HEK293 (cell line): ENCODE data around the gene ZNF23.

Experiments
- CTCF ChIA-PET: fragments of 350-600 bp; formaldehyde crosslinking; extraction: SDS; loops from one replicate; lab custom pipeline; 2021; ENCODE audit warnings: antibody characterized with exemption; lab: Yijun Ruan, JAX
- POLR2A ChIA-PET: fragments of 300-600 bp; formaldehyde crosslinking; extraction: SDS; loops from one replicate; lab custom pipeline; 2020; ENCODE audit warnings: antibody characterized with exemption, inconsistent platforms; lab: Yijun Ruan, JAX
- H3K27ac ChIP-seq: fragments of 200-500 bp; sonication (Bioruptor generic); 2 replicates; pipeline ENCODE4 v1.5.1; 2014; ENCODE audit warnings: low read depth, low read length, control low read depth, inconsistent platforms; ENCODE audit errors: extremely low read depth
- H3K36me3 ChIP-seq, 2 experiments: fragments of 200-500 bp in 1 of 2; sonication (Bioruptor generic) in 1 of 2; 1 replicate in 1 of 2; 2 replicates in 1 of 2; pipeline ENCODE4 v1.5.1; 2014 to 2017; ENCODE audit warnings: inconsistent platforms in 2 of 2, low read length in 2 of 2; ENCODE audit not compliant: control insufficient read depth in 2 of 2, insufficient read depth in 1 of 2
- H3K4me1 ChIP-seq: fragments of 200-500 bp; sonication (Bioruptor generic); 2 replicates; pipeline ENCODE4 v1.5.1; 2014; ENCODE audit warnings: mild to moderate bottlenecking, low read length, inconsistent platforms; ENCODE audit not compliant: control insufficient read depth, insufficient read depth
- H3K4me3 ChIP-seq: 2 replicates; pipeline ENCODE4 v1.5.1; 2011; ENCODE audit warnings: low read depth, mild to moderate bottlenecking, control low read depth, low read length, moderate library complexity
- H3K9me3 ChIP-seq: fragments of 200-500 bp; sonication (Bioruptor generic); 2 replicates; pipeline ENCODE4 v1.5.1; 2014; ENCODE audit warnings: low read depth, low read length, inconsistent platforms; ENCODE audit not compliant: control insufficient read depth, insufficient read depth
- ATF2 ChIP-seq: fragments of 450-650 bp; formaldehyde crosslinking; IDR thresholded peaks from 2 replicates; pipeline ENCODE4 v1.5.1; 2016; ENCODE audit warnings: missing biosample characterization, missing genetic modification characterization, low read depth
- GFI1B ChIP-seq: fragments of 450-650 bp; formaldehyde crosslinking; IDR thresholded peaks from 2 replicates; pipeline ENCODE4 v1.5.1; 2016; ENCODE audit warnings: missing biosample characterization, missing genetic modification characterization
- HOXD13 ChIP-seq: sonication (generic); formaldehyde crosslinking; IDR thresholded peaks from 2 replicates; pipeline ENCODE4 v1.8.0; 2022; ENCODE audit warnings: missing genetic modification reagents, borderline replicate concordance
- KLF1 ChIP-seq: fragments of 450-650 bp; formaldehyde crosslinking; IDR thresholded peaks from 2 replicates; pipeline ENCODE4 v1.5.1; 2016; ENCODE audit warnings: missing biosample characterization, missing genetic modification characterization
- KLF8 ChIP-seq: fragments of 450-650 bp; formaldehyde crosslinking; IDR thresholded peaks from 2 replicates; pipeline ENCODE4 v1.5.1; 2016; ENCODE audit warnings: missing biosample characterization, missing genetic modification characterization
- MYNN ChIP-seq: fragments of 450-650 bp; formaldehyde crosslinking; IDR thresholded peaks from 2 replicates; pipeline ENCODE4 v1.5.1; 2016; ENCODE audit warnings: missing biosample characterization, missing genetic modification characterization, borderline replicate concordance
- PRDM1 ChIP-seq: fragments of 450-650 bp; formaldehyde crosslinking; IDR thresholded peaks from 2 replicates; pipeline ENCODE4; 2016; ENCODE audit warnings: missing biosample characterization, missing genetic modification characterization
- SP3 ChIP-seq: fragments of 450-650 bp; formaldehyde crosslinking; IDR thresholded peaks from 2 replicates; pipeline ENCODE4 v1.5.1; 2016; ENCODE audit warnings: missing biosample characterization, missing genetic modification characterization
- ZBTB10 ChIP-seq: fragments of 450-650 bp; formaldehyde crosslinking; IDR thresholded peaks from 2 replicates; pipeline ENCODE4 v1.5.1; 2016; ENCODE audit warnings: missing biosample characterization, missing genetic modification characterization
- ZBTB11 ChIP-seq: fragments of 450-650 bp; formaldehyde crosslinking; conservative IDR thresholded peaks from 2 replicates; pipeline ENCODE4 v1.5.1; 2016; ENCODE audit warnings: low read depth, missing biosample characterization, missing genetic modification characterization
- ZBTB17 ChIP-seq: fragments of 450-650 bp; formaldehyde crosslinking; IDR thresholded peaks from 2 replicates; pipeline ENCODE4 v1.5.1; 2016; ENCODE audit warnings: missing biosample characterization, missing genetic modification characterization
- ZBTB26 ChIP-seq: fragments of 450-650 bp; formaldehyde crosslinking; optimal IDR thresholded peaks from 2 replicates; pipeline ENCODE3; 2016; ENCODE audit warnings: missing biosample characterization, mild to moderate bottlenecking, missing genetic modification characterization
- ZBTB8A ChIP-seq: fragments of 450-650 bp; formaldehyde crosslinking; IDR thresholded peaks from 2 replicates; pipeline ENCODE4 v1.5.1; 2016; ENCODE audit warnings: missing biosample characterization, missing genetic modification characterization
- ZEB2 ChIP-seq: fragments of 450-650 bp; formaldehyde crosslinking; IDR thresholded peaks from 2 replicates; pipeline ENCODE4 v1.5.1; 2016; ENCODE audit warnings: missing biosample characterization, missing genetic modification characterization
- ZNF2 ChIP-seq: fragments of 450-650 bp; formaldehyde crosslinking; IDR thresholded peaks from 2 replicates; pipeline ENCODE4 v1.5.1; 2016; ENCODE audit warnings: missing biosample characterization, missing genetic modification characterization
- ZNF23 ChIP-seq: fragments of 450-650 bp; formaldehyde crosslinking; IDR thresholded peaks from 2 replicates; pipeline ENCODE4 v1.5.1; 2016; ENCODE audit warnings: missing biosample characterization, missing genetic modification characterization, borderline replicate concordance
- ZNF341 ChIP-seq: fragments of 450-650 bp; formaldehyde crosslinking; IDR thresholded peaks from 2 replicates; pipeline ENCODE4; 2016; ENCODE audit warnings: low read depth, missing biosample characterization, missing genetic modification characterization
- ZNF354C ChIP-seq: fragments of 450-650 bp; formaldehyde crosslinking; IDR thresholded peaks from 2 replicates; pipeline ENCODE4 v1.5.1; 2016; ENCODE audit warnings: missing biosample characterization, missing genetic modification characterization, low read depth, borderline replicate concordance
- ZNF366 ChIP-seq: fragments of 450-650 bp; formaldehyde crosslinking; conservative IDR thresholded peaks from 2 replicates; pipeline ENCODE4 v1.5.1; 2016; ENCODE audit warnings: missing biosample characterization, missing genetic modification characterization
- ZNF501 ChIP-seq: fragments of 450-650 bp; formaldehyde crosslinking; IDR thresholded peaks from 2 replicates; pipeline ENCODE4 v1.5.1; 2016; ENCODE audit warnings: missing biosample characterization, missing genetic modification characterization
- ZNF629 ChIP-seq: fragments of 450-650 bp; formaldehyde crosslinking; IDR thresholded peaks from 2 replicates; pipeline ENCODE4 v1.5.1; 2017; ENCODE audit warnings: missing biosample characterization, missing genetic modification characterization
- ZNF660 ChIP-seq: fragments of 450-650 bp; IDR thresholded peaks from 2 replicates; pipeline ENCODE4 v1.5.1; 2018; ENCODE audit warnings: missing biosample characterization, mild to moderate bottlenecking, missing genetic modification characterization
- ZNF664 ChIP-seq: fragments of 450-650 bp; formaldehyde crosslinking; IDR thresholded peaks from 2 replicates; pipeline ENCODE4 v1.5.1; 2016; ENCODE audit warnings: missing biosample characterization, missing genetic modification characterization
- ZNF76 ChIP-seq: fragments of 450-650 bp; formaldehyde crosslinking; IDR thresholded peaks from 2 replicates; pipeline ENCODE4; 2016; ENCODE audit warnings: low read depth, missing biosample characterization, missing genetic modification characterization, borderline replicate concordance
- ZNF777 ChIP-seq: fragments of 450-650 bp; formaldehyde crosslinking; IDR thresholded peaks from 2 replicates; pipeline ENCODE4 v1.5.1; 2017; ENCODE audit warnings: missing biosample characterization, missing genetic modification characterization, borderline replicate concordance

ZNF23 gene

GRCh38 chr16:71484006-71484893 is 22.2 kb upstream of the ZNF23 start:
- no peaks in the 10 kb centered on the region for H3K4me1 ChIP-seq
- POLR2A ChIA-PET = interaction anchor here (1.4 to 1.6 kb wide), 2 partner anchors 22 to 58 kb away, joined by 8 to 16 read pairs; partner anchors contain the start of gene ZNF23
- H3K36me3 ChIP-seq = no peaks in the 10 kb centered on the region
- peak overlapping the region; percentile 59 for H3K4me3 ChIP-seq
- CTCF ChIA-PET = interaction anchor here (0.5 to 1.3 kb wide), 2 partner anchors 127 to 939 kb away, joined by 3 to 5 read pairs; no protein-coding TSS in a partner anchor
- no peaks in the 10 kb centered on the region for H3K9me3 ChIP-seq
- peak overlapping the region; percentile 58; the same call in 1 of the 2 replicates for H3K27ac ChIP-seq
- TF ChIP-seq ZNF501 (0 out of 2 replicates have a peak, but pooled peaks have one; percentile 49), MYNN (no peak), KLF8 (tag by site-specific recombination) (peak; percentile 34; the same call in 1 of the 2 replicates), ZBTB11 (tag by site-specific recombination) (peak; percentile 85), ZNF660 (tag by site-specific recombination) (peak; percentile 39; the same call in 1 of the 2 replicates), ZBTB26 (tag by site-specific recombination) (peak; percentile 18), KLF1 (tag by site-specific recombination) (peak; percentile 66), ZNF366 (tag by site-specific recombination) (peak; percentile 13; the same call in 1 of the 2 replicates), ZNF2 (0 out of 2 replicates have a peak, but pooled peaks have one; percentile 50), ATF2 (tag by site-specific recombination) (no peak; the same call in 1 of the 2 replicates), PRDM1 (tag by site-specific recombination) (peak; percentile 51), ZEB2 (peak; percentile 33; the same call in 1 of the 2 replicates), ZNF629 (peak; percentile 99), ZNF664 (tag by site-specific recombination) (peak; percentile 100), ZBTB10 (tag by site-specific recombination) (peak; percentile 61; the same call in 1 of the 2 replicates), ZNF341 (tag by site-specific recombination) (0 out of 2 replicates have a peak, but pooled peaks have one; percentile 31), GFI1B (tag by site-specific recombination) (no peak), ZNF777 (tag by site-specific recombination) (0 out of 2 replicates have a peak, but pooled peaks have one; percentile 28), ZBTB8A (tag by site-specific recombination) (peak; percentile 66; the same call in 1 of the 2 replicates), ZBTB17 (tag by site-specific recombination) (peak; percentile 83; the same call in 1 of the 2 replicates), ZNF354C (no peak), HOXD13 (CRISPR knock-in tag) (no peak), SP3 (tag by site-specific recombination) (peak; percentile 70), ZNF23 (no peak), ZNF76 (tag by site-specific recombination) (peak; percentile 64; the same call in 1 of the 2 replicates)
